ENCODE results near the gene ATP8A2. TPM values are rescaled to one million over a fixed set of nuclear protein-coding genes. Genes with fewer than 3 reads are reported as not detected.

Gene ATP8A2
- total RNA-seq, 3 donors from 2014 or later = under 0.01 to 1.0 (median under 0.01) TPM

DNA sequence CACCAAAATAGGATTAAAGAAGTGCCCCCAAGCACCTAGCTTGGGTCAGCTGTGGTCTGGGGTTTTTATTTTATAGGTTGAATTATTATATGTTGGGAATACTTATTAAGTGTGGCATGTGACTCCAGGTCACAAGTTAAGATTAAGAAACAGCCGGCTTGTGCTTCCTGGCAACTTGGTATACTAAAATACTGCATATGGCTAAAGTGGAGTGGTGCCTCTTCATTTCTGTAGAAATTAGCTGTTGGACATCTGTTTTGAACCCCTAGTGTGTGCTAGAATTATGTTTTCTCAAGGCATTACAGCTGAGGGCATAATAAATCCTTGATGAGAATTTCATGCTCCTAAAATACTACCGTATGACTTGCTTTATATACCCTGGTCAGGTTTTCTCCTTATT, 393.5 kb downstream of the ATP8A2 start:
- Histone ChIP-seq H3K36me3 (no peaks in the 10 kb centered on the region), H3K27me3 (no peaks in the 10 kb centered on the region), H3K4me3 (no peak overlapping the region), H3K4me1 (no peaks in the 10 kb centered on the region), H3K27ac (no peak overlapping the region), H3K9me3 (no peaks in the 10 kb centered on the region)
- no peak for DNase-seq (ENCODE audit: low spot score in 2 of 2)
- intact Hi-C loops (cut with DNase I; ENCODE audit: low total_unique reads) = no loop called here
- TF ChIP-seq POLR2AphosphoS5 (IDR thresholded peaks at IDR 0.05) = no peak
- TF ChIP-seq, protein P1, sequence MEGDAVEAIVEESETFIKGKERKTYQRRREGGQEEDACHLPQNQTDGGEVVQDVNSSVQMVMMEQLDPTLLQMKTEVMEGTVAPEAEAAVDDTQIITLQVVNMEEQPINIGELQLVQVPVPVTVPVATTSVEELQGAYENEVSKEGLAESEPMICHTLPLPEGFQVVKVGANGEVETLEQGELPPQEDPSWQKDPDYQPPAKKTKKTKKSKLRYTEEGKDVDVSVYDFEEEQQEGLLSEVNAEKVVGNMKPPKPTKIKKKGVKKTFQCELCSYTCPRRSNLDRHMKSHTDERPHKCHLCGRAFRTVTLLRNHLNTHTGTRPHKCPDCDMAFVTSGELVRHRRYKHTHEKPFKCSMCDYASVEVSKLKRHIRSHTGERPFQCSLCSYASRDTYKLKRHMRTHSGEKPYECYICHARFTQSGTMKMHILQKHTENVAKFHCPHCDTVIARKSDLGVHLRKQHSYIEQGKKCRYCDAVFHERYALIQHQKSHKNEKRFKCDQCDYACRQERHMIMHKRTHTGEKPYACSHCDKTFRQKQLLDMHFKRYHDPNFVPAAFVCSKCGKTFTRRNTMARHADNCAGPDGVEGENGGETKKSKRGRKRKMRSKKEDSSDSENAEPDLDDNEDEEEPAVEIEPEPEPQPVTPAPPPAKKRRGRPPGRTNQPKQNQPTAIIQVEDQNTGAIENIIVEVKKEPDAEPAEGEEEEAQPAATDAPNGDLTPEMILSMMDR (IDR thresholded peaks at IDR 0.05) = no peak
- no peak for TF ChIP-seq POLR2A (IDR thresholded peaks at IDR 0.05)

DNA sequence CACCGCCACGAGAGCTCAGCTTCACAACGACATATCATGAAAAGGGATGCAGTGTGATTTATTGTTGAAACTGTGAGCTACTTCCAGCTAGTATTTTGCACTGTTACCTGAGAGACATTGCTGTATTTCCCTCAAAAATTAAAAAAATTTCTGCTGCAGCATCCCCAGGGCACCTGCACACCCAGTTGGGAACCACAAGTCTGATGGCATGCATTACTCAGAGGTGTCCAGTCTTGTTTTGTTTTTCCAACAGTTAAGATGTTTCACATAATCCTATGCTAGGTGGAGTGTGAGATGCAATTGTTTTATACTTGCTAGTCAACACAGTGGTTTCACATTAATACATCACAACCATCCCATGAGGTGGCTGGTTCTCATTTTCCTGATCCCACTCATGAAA, 394.8 kb downstream of the ATP8A2 start:
- DNase-seq (ENCODE audit: low spot score in 2 of 2) = no peak
- Histone ChIP-seq H3K27ac (no peak overlapping the region), H3K27me3 (no peaks in the 10 kb centered on the region), H3K4me1 (no peaks in the 10 kb centered on the region), H3K9me3 (no peaks in the 10 kb centered on the region), H3K36me3 (no peaks in the 10 kb centered on the region), H3K4me3 (no peak overlapping the region)
- intact Hi-C loops (cut with DNase I; ENCODE audit: low total_unique reads) = no loop called here
- no peak for TF ChIP-seq POLR2A (IDR thresholded peaks at IDR 0.05)
- no peak for TF ChIP-seq POLR2AphosphoS5 (IDR thresholded peaks at IDR 0.05)
- TF ChIP-seq, protein P1 (IDR thresholded peaks at IDR 0.05) = no peak

DNA sequence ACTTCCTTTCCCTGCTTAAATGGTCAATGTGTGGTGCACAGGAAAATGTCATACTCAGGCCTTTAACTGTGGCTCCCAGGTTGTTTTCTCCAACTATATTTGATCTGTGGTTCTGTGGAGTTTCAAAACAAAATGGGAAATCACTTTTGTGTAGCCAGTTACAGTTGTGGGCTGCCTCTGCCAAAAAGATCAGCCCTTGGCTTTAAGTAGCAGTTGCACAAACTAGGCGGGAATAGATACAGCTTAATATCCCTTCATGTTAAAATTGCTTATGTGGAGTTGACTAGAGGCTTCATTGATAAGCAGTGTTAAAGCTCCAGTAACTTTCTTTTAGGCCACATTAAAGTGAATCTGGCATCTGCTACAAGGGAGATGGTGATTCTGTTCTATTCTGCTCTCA, 395.2 kb downstream of the ATP8A2 start:
- H3K9me3 ChIP-seq = no peaks in the 10 kb centered on the region
- intact Hi-C loops (cut with DNase I; ENCODE audit: low total_unique reads) = no loop called here
- H3K27ac ChIP-seq = no peak overlapping the region
- TF ChIP-seq POLR2A (IDR thresholded peaks at IDR 0.05) (no peak), POLR2AphosphoS5 (IDR thresholded peaks at IDR 0.05) (no peak)
- TF ChIP-seq, protein P1 (IDR thresholded peaks at IDR 0.05) = no peak
- no peaks in the 10 kb centered on the region for H3K27me3 ChIP-seq
- H3K4me3 ChIP-seq = no peak overlapping the region
- no peak for DNase-seq (ENCODE audit: low spot score in 2 of 2)
- H3K36me3 ChIP-seq = no peaks in the 10 kb centered on the region
- H3K4me1 ChIP-seq = no peaks in the 10 kb centered on the region

DNA sequence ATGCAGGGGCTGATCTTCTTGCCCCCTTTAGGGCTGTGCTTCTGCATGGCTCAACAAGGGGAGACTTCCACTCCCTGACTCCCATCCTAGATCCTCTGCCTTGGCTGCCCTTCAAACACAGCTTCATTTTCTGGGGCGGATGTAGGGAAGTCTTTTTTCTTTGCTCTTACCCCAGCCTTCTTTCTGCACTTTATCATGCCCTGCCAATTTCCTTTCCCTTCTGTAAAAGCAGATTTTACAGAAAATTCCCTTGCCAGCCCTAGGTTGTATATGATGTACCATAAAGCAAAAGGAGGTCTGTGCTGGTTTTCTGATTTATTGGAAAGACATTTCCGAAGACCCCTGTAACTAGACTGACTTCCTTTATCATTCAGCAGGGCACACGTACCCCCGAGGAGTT, 396.6 kb downstream of the ATP8A2 start:
- Histone ChIP-seq H3K27ac (no peak overlapping the region), H3K4me1 (no peaks in the 10 kb centered on the region), H3K27me3 (no peaks in the 10 kb centered on the region), H3K36me3 (no peaks in the 10 kb centered on the region), H3K9me3 (no peaks in the 10 kb centered on the region), H3K4me3 (no peak overlapping the region)
- intact Hi-C loops (cut with DNase I; ENCODE audit: low total_unique reads) = no loop called here
- TF ChIP-seq POLR2A (IDR thresholded peaks at IDR 0.05) = no peak
- TF ChIP-seq POLR2AphosphoS5 (IDR thresholded peaks at IDR 0.05) = no peak
- TF ChIP-seq, protein P1 (IDR thresholded peaks at IDR 0.05) = no peak
- no peak for DNase-seq (ENCODE audit: low spot score in 2 of 2)

GRCh38 chr13:25768838-25769237, 397.1 kb downstream of the ATP8A2 start:
- H3K27ac ChIP-seq = no peak overlapping the region

More at GRCh38 chr13:25768838-25769237, 397.1 kb downstream of the ATP8A2 start:
- Histone ChIP-seq H3K9me3 (no peaks in the 10 kb centered on the region), H3K4me3 (no peak overlapping the region), H3K36me3 (no peaks in the 10 kb centered on the region), H3K27me3 (no peaks in the 10 kb centered on the region), H3K4me1 (no peaks in the 10 kb centered on the region)
- DNase-seq (ENCODE audit: low spot score in 2 of 2) = no peak
- intact Hi-C loops (cut with DNase I; ENCODE audit: low total_unique reads) = no loop called here
- TF ChIP-seq POLR2AphosphoS5 (IDR thresholded peaks at IDR 0.05) (no peak), POLR2A (IDR thresholded peaks at IDR 0.05) (no peak)
- TF ChIP-seq, protein P1 (IDR thresholded peaks at IDR 0.05) = no peak
